ENCODE measurements around the gene MIOS.

MIOS gene

DNA sequence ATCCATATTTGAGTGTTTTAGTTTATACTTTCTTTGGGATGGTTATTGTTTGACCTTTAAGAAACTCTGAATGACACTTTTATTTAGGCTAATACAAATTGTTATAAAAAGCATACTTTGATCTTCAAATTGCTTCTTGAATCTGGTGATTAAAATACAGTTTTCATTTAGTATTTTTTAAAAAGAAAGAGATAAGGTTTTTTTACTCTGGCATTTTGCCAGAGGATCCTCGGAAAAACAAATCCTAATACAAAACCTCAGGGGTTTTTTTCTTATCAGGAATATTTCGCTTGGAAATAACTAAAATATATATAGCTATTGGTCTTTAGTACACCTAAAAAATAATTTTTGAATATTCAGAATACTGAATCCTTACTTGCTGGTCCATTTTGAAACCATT lies 17.0 kb downstream of the MIOS start:
- no peak for DNase-seq (ENCODE audit: low read depth)

DNA sequence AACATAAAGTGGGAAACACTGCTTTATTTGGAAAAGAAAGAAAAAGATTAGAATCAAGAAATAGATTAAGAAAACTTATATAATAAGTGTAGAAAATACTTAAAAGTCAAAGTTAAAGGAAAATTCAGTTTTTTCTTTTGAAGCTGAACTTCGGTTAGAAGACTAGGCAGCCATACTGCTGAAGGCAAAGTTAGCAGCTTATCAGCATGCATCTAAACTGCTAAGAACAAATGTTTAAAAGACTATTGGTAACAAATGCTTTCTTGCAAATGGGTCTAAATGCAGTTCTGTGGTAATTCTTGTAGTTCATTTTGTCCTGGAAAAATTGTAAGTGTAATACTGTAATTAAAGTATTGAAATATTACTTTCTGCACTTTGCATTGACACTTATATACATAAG lies 18.0 kb downstream of the MIOS start:
- DNase-seq (ENCODE audit: low read depth) = no peak

DNA sequence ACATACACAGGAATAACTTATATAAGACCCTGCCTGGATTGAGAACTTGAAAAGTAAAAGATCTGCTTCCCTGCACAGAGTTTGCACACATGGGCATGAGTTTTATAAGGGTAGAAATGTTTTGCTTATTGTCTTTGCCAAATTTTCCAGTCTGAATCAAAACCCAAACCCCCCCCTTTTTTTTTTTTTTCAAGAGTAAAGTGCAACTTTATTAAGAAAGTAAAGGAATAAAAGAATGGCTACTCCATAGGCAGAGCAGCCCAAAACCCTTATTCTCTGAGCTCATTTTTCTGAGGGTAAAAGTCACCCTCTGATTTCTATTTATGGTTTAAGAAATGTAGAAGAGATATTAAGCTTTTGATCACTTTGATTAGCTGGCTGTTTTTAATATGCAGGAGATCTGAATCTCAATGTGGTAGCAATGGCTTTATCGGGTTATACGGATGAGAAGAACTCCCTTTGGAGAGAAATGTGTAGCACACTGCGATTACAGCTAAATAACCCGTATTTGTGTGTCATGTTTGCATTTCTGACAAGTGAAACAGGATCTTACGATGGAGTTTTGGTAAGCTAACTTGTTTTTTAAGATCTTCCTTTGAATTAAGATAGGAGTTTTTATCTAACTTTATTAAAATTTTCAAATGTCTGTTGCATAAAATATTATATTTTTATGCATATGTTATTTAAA lies 18.7 kb downstream of the MIOS start:
- DNase-seq (ENCODE audit: low read depth) = no peak

DNA sequence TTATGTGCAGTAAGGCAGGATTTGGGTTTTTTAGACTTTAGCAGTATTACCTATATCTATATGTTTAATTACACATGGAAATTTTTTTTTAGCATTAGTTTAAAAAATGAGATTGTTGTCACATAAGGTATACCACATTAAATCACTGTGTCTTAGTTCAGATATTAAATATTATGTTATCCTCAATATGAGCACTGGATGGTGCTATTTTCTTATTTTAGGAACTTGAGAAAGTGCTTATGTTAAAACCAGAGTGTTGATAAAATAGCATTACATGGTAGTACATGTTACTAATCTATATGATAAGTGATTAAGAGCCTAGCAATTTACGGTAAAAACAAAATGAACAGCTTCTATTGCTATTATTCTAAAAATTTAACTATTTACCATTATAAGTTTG lies 28.8 kb downstream of the MIOS start:
- peak; percentile 30 for DNase-seq (ENCODE audit: low read depth)

DNA sequence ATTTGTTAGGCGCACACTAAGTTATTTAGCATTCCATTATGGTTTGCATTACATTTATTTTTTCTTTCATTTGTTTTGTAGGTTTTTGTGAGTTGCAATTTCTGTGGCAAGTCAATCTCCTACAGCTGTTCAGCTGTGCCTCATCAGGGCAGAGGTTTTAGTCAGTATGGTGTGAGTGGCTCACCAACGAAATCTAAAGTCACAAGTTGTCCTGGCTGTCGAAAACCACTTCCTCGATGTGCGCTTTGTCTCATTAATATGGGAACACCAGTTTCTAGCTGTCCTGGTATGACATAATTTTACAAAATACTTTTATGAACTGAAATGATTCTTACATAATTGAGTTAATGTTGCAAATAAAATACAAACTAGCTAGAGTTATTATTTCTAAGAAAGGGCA lies 29.5 kb downstream of the MIOS start:
- no peak for DNase-seq (ENCODE audit: low read depth)

DNA sequence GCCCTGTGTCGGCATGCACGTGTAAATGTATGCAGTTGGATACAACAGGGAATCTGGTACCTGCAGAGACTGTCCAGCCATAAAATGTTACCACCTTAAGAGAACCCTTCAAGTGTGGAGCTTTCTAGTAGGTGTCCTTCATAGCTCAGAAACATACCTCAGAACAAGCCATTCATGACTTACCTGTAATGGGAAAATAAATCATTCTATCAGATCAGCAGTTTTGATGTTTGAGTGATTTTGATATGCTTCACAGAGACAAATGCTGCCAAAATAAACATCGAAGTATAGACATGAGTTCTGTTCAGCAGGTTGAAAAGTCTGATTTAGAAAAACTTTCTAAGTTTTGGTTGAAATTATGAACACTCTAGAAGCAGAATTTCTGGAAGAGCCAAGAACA lies 40.3 kb downstream of the MIOS start:
- DNase-seq (ENCODE audit: low read depth) = no peak

DNA sequence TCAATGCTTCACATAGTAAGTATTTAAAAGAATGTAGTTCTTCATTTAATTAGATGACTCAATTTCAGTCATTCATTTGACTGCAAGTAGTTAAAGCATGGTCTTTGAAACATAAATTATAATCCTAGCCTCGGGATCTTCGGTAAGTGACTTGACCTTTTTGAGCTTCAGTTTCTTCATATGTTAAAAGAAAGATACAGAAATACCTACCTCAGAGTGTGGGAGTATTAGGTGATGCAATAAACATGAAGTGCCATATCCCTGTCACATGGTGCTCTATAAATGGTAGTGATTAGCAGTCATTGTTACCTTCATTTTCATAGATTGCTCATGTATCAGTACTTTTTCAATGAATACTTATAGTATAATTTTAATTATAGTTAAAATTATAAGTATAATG lies 42.6 kb downstream of the MIOS start:
- DNase-seq (ENCODE audit: low read depth) = no peak

DNA sequence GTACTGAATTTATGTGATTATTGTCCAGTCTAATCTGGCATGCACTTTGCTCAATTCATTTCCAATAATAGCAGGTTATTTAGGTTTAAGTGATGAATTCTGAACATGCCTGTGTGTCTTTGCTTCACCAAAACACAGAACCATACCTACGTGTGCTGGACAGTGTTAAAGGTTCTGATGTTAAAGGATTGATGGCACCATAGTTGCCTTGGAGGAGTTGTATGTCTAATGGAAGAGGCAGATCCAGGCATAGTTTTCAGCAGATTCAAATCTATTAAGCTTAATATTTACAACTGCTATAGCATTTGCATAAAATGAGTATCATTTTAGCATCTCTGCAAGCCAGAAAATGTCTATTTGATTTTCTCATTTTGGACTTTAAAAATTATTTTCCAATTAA lies 45.8 kb downstream of the MIOS start:
- no peak for DNase-seq (ENCODE audit: low read depth)

DNA sequence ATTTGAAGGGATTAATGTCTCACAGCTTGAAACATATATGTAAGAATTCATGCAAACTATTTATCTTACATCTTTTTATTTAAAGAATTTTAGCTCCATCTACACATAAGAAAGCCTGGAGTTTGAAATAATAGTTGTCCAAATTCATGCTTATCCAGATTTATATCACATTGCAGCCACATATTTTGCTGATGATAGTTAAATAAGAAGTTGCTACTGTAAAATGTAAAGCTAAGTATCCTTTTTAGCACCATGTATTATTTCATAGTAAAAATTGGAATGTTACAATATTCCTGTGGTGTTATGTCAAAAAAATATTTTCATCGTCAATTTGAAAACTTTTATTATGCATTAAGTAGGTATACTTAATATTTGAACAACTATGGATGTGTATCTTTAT lies 46.5 kb downstream of the MIOS start:
- no peak for DNase-seq (ENCODE audit: low read depth)

DNA sequence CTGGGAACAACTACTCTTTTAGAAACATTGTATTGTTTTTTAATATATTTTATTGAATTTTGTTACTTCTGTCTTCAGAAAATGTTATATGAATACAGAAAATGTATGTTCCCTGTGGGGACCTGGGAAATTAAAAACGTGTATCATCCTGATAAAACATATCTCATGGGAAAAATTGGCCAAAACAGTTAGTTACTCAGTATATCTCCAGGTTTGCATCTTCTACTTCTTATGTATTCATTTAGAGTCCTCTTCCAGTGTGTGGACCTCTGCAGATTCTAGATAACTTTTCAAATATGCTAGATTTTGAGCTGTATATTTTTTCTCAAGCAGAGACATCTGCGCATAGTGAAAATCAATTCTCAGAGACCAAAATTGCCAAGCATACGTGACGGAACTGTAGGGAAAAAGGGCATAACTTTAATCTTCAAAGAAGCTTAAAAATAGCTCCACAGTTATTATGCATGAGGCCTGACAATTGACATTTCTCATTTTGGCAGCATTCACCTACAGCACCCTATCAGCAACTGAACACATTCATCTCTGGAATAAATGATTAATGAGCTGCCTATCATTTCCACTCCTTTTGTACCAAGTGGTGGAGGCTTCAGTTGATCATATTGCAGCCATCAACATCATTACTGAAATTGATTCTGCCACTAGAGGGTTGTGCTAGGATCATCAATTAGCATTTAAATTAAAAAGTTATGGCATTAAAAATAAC lies 47.5 kb downstream of the MIOS start:
- DNase-seq (ENCODE audit: low read depth) = no peak

DNA sequence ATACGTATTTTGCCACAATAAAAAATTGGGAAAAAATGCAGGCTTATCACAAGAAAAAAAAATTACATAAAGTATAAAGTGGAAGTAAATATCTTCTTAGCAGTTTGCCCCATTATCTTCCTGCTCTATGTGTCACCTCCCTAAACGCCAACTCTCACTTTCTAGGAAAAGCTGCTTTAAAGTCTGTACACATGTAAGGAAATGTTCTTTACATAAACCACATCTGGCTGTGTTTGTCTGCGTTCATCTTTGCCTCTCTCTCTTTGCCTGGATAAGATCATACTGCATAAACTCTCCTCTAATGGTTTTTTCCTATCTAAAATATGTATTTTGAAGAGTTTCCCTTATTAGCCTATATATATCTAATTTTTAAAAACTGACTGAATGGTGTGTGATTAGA lies 50.9 kb downstream of the MIOS start:
- no peak for DNase-seq (ENCODE audit: low read depth)

DNA sequence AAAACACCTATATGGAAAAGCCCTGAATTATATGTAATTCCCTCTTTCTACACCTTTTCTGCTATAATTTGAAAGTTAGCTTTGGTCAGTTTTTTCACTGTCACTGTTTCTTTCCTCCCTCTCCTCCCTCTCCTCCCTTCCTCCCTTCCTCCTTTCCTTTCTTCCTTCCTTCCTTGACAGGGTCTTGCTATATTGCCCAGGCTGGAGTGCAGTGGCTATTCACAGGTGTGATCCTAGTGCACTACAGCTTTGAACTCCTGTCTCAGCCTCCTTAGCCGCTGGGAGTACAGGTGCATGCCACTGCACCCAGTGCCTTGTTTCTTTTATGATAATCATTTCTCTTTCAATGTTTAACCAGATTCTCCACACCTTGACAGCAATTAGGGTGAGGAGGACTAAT lies 51.7 kb downstream of the MIOS start:
- no peak for DNase-seq (ENCODE audit: low read depth)

DNA sequence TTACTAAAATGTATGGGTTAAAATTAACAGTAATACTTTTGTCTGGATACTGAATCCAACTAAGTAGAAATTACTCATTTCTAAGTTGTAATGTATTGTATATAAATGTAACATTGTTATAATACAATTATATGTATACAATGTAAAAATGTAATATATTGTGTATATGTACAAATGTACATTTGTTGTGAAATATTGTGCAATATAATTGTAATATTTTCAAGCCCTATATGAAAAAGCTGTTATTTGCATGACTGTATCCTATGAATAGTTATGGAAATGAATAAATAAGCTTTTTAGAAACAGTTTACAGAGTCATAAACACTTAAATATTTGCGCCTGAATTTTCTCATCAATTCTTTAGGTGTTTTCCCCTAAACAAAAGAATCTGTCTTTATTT lies 53.6 kb downstream of the MIOS start:
- DNase-seq (ENCODE audit: low read depth) = no peak

DNA sequence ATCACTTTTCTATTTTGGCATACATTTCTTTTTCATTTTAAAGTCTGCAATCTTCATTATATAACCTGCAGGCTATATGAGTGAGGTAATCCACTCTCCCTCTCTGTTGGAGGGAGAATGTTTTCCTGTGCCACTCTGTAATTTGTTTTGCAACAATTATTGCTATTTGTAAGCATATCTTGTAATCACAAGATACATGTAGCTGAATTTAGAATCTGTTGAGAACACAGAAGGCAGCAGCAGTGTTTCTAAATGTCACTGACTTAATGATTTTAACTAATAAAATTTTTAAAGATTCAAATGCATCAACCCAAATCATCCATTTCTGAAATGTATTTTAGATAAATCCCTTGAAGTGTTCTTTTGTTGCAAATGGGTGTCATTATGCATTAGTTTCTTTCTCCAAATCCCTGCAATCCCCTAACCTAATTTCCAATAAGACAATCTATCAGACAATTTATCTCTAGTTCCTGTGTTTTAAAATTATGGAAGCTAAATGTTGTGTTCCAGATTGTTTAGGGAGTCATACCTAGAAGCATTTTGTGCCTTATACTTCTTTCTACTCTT lies 54.0 kb downstream of the MIOS start:
- DNase-seq (ENCODE audit: low read depth) = no peak

DNA sequence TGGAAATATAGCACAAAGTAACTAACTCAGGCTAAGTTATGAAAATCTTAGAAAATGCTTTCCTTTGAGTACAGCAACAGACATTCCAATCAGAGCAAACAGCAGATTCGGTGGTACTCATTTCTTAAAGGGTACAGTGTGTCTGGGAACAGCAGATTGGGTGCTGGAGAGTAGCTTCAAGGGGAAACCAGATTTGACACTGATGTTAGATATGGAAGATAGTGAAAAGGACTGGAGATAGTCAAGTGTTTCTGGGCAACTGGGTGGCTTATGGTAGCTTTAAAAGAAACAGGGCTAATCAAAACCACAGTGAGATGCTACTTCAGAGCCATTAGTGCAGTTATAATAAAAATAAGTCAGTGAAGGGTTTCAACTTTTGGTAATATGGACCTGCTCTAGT lies 61.8 kb downstream of the MIOS start:
- DNase-seq (ENCODE audit: low read depth) = no peak

DNA sequence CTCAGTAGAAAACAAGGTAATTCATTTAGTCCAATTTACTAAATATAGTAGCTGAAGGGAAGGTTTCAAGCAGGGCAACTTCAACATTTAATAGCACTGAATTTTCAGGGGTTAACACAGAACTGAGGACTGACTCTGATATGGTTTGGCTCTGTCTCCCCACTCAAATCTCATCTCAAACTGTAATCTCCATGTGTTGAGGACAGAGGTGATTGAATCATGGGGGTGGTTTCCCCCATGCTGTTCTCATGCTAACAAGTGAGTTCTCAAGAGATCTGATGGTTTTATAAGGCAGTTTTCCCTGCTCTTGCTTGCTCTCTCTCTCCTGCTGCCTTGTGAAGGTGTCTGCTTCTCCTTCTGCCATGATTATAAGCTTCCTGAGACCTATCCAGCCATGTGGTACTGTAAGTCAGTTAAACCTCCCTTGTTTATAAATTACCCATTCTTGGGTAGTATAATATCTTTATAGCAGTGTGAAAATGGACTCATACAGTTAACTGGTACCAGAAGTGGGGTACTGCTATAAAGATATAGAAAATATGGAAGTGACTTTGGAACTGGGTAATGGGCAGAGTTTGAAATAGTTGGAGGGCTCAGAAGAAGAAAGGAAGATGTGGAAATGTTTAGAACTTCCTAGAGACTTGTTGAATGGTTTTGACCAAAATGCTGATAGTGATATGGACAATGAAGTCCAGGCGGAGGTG lies 64.1 kb downstream of the MIOS start:
- DNase-seq (ENCODE audit: low read depth) = no peak

DNA sequence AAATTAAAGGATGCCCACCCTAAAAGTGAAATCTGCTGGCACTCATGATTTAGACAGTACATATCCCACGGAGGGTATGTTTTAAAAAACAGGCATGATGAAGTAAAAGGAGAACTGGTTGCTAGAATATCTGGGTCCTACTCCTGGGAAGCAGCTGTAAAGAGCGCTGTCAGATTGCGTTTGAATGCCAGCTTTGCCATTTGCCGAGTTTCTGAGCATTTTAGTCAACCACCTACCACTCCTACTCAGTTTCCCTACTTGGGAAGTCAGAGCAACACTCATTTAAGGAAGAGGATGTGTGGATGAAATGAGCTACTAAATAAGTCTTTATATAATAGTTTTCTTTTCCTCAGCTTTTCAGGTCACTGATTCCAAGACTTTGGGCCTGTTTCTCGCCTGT lies 72.7 kb downstream of the MIOS start:
- no peak for DNase-seq (ENCODE audit: low read depth)

DNA sequence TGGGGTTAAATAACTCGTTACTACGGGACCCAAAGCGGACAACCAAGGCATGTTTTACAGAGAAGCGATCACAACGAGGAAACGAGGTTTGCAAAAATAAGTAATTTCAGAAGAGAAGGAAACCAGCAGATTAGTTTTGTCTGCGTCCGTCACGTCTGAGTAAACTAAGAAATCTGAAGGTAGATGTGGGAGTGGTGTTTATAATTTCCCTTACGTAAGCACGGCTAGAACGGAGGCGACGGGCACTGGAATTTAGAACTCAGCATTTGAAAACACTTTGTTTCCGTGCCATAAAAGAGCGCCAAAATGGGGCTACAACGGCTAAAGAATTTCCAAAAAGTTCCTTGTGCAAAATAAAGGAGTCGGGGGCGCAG lies 73.2 kb downstream of the MIOS start:
- peak; percentile 49 for DNase-seq (ENCODE audit: low read depth)

DNA sequence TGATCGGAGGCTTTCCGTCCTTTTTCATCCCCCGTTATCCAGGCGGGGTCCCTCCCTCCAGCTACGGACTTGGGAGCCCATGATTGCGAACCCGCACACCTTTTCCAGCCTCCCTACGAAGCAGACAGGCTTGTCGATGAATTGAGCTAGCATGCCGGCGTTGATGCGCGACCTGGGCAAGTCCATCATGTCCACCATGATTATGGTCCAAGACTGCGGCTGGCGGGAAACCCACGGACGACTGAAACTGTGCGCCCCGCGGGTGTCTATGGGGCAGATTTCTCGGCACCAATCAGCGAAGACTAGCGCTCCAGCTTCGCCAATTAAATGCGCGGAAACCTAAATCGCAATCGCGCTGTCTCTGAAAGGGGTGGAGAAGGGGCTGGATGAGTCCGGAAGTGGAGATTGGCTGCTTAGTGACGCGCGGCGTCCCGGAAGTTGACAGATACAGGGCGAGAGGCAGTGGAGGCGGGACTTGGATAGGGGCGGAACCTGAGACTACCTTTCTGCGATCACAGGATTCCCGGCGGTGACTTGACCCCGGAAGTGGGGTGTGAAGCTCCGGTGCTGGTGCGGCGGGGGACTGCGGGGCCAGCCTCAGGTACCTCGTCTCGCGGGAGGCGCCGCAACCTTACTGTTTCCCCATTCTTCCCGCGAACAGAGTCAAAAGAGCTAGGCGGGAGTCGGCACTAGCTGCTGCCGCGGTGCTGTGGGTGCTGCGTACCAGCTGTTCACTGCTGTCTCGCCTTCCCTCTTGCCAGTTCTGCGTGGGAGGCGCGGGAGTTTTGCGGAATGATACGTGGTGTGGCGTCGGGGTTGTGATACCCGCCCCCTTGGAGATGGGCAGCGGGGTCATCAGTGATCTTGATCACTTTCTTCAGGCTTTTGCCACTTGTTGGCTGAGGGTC lies 73.8 kb downstream of the MIOS start, which contains the start of gene UMAD1:
UMAD1 (plus strand) TSS at position 532 of the 908 bp plus-strand sequence. CDS start 32,620 bp downstream, outside the sequence.
- DNase-seq (ENCODE audit: low read depth) = peak; percentile 100

DNA sequence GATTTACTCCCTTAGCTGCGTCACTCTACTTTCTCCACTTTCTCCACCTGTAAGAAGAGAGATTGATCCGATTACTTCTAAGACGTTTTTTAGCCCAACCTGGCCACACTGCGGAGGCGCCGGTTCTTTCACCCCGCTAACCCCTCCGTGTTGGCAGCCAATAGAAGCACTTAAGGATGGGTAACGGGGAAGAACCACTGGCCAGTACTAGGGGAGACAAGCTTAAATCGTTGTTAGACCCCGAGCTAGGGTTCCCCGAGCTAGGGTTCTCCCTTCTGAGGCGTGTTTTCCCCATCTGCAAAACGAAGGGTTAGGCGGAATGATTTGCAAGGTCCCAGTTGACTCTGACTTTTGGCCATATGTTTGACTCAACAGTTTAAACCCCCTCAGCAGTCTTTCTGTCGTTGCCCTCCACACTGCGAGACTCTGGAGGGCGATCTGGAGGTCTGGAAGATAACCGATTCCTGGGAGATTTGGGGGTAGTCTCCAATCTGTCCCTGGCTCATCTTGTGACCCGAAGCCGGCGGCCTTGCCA lies 74.5 kb downstream of the MIOS start:
- no peak for DNase-seq (ENCODE audit: low read depth)

DNA sequence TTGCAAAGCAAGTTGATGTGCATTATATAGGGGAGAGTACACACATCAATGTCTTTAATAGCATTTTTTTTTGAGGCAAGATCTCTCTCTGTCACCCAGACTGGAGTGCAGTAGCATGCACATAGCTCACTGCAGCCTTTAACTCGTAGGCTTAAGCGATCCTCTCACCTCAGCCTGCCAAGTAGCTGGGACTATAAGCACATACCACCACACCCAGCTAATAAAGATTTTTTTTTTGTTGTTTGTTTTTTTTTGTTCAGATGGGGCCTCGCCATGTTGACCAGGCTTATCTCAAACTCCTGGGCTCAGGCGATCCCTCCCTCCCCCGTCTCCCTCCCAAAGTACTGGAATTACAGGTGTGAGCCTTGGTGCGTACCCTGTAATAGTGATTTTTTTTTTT lies 75.4 kb downstream of the MIOS start:
- DNase-seq (ENCODE audit: low read depth) = no peak

Measured in iris pigment epithelial cell (primary cell).